Measurements from ENCODE around the gene CAMTA1. TPM values are rescaled to one million over a fixed set of nuclear protein-coding genes. Genes with fewer than 3 reads are reported as not detected.

Gene CAMTA1
- polyA plus RNA-seq, 1 donor (not counting 4 experiments of a cell fraction or from before 2014, with no cell fraction given): 51.4 TPM

DNA sequence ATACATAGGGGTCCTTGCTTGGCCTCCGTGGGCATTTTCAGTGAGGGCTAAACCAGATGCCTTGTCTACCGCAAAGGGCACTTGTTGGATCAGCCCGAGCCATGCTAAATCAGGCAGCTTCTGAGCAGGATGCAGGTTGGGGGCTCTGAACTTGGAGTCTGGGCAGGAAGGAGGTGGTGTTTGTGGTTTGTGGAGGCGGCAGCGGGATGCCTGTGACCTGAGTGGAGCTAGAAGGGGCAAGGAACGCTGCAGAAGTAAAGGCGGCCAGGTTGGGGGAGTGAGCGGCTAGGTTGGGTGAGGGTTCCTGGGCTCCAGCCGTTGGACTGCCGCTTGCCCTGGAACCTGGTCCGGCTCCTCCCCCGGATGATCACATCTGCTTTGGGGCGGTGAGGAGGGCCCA is 183.9 kb downstream of the CAMTA1 start:
- no peaks in the 10 kb centered on the region for H3K9me3 ChIP-seq (ENCODE audit: control insufficient read depth, low read depth, low read length)
- no peaks in the 10 kb centered on the region for H3K79me2 ChIP-seq (ENCODE audit: control insufficient read depth, insufficient read depth, low read length)
- H3K4me3 ChIP-seq (ENCODE audit: control insufficient read depth in 2 of 3, extremely low read depth in 1 of 3, insufficient read depth in 2 of 3, low read depth in 1 of 3, low read length in 3 of 3): no peak overlapping the region
- H3K27me3 ChIP-seq (ENCODE audit: control insufficient read depth, extremely low read depth, insufficient read depth, low read length): peaks cover 32% of the 10 kb centered on the region
- TF ChIP-seq, protein P1, sequence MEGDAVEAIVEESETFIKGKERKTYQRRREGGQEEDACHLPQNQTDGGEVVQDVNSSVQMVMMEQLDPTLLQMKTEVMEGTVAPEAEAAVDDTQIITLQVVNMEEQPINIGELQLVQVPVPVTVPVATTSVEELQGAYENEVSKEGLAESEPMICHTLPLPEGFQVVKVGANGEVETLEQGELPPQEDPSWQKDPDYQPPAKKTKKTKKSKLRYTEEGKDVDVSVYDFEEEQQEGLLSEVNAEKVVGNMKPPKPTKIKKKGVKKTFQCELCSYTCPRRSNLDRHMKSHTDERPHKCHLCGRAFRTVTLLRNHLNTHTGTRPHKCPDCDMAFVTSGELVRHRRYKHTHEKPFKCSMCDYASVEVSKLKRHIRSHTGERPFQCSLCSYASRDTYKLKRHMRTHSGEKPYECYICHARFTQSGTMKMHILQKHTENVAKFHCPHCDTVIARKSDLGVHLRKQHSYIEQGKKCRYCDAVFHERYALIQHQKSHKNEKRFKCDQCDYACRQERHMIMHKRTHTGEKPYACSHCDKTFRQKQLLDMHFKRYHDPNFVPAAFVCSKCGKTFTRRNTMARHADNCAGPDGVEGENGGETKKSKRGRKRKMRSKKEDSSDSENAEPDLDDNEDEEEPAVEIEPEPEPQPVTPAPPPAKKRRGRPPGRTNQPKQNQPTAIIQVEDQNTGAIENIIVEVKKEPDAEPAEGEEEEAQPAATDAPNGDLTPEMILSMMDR (optimal IDR thresholded peaks at IDR 0.05 in 1 of 3, IDR thresholded peaks at IDR 0.05 in 1 of 3, conservative IDR thresholded peaks at IDR 0.05 in 1 of 3; ENCODE audit: extremely low read depth in 1 of 3, insufficient read depth in 2 of 3, low read length in 3 of 3): no peak
- no peak for TF ChIP-seq EZH2 (IDR thresholded peaks at IDR 0.05; ENCODE audit: low read length)
- H3K27ac ChIP-seq (ENCODE audit: control insufficient read depth, insufficient read depth, low read length): no peak overlapping the region
- no peak overlapping the region for H3K9ac ChIP-seq (ENCODE audit: control insufficient read depth, extremely low read depth, insufficient read depth, low read length)
- H3K4me2 ChIP-seq (ENCODE audit: control insufficient read depth, extremely low read depth, insufficient read depth, low read depth, low read length): no peak overlapping the region
- no peaks in the 10 kb centered on the region for H3K36me3 ChIP-seq (ENCODE audit: control insufficient read depth in 2 of 2, extremely low read depth in 1 of 2, insufficient read depth in 2 of 2, low read length in 2 of 2)
- no peak for FAIRE-seq
- no peaks in the 10 kb centered on the region for H4K20me1 ChIP-seq (ENCODE audit: control insufficient read depth, extremely low read depth, insufficient read depth, low read length)
- DNase-seq (ENCODE audit: low read depth, low spot score): no peak
- H3K4me1 ChIP-seq (ENCODE audit: control insufficient read depth, extremely low read depth, insufficient read depth, low read length): peaks cover 8% of the 10 kb centered on the region
- dilution Hi-C loops (cut with MboI; ENCODE audit: extremely low pct_ligation_motif_present, low sequenced_read_pairs): no loop called here
- H3K9me1 ChIP-seq (ENCODE audit: control insufficient read depth, extremely low read depth, insufficient read depth, low read length): no peaks in the 10 kb centered on the region
- H2AFZ ChIP-seq (ENCODE audit: control insufficient read depth, low read length): no peak overlapping the region

GRCh38 chr1:6969762-6970161 is 184.5 kb downstream of the CAMTA1 start:
- H2AFZ ChIP-seq (ENCODE audit: control insufficient read depth, low read length): no peak overlapping the region
- H4K20me1 ChIP-seq (ENCODE audit: control insufficient read depth, extremely low read depth, insufficient read depth, low read length): no peaks in the 10 kb centered on the region
- DNase-seq (ENCODE audit: low read depth, low spot score) (no peak), FAIRE-seq (no peak)
- dilution Hi-C loops (cut with MboI; ENCODE audit: extremely low pct_ligation_motif_present, low sequenced_read_pairs): no loop called here
- H3K4me3 ChIP-seq (ENCODE audit: control insufficient read depth in 2 of 3, extremely low read depth in 1 of 3, insufficient read depth in 2 of 3, low read depth in 1 of 3, low read length in 3 of 3): no peak overlapping the region
- no peaks in the 10 kb centered on the region for H3K9me3 ChIP-seq (ENCODE audit: control insufficient read depth, low read depth, low read length)
- H3K9me1 ChIP-seq (ENCODE audit: control insufficient read depth, extremely low read depth, insufficient read depth, low read length): no peaks in the 10 kb centered on the region
- peaks cover 8% of the 10 kb centered on the region for H3K4me1 ChIP-seq (ENCODE audit: control insufficient read depth, extremely low read depth, insufficient read depth, low read length)
- no peaks in the 10 kb centered on the region for H3K36me3 ChIP-seq (ENCODE audit: control insufficient read depth in 2 of 2, extremely low read depth in 1 of 2, insufficient read depth in 2 of 2, low read length in 2 of 2)
- no peak for TF ChIP-seq EZH2 (IDR thresholded peaks at IDR 0.05; ENCODE audit: low read length)
- TF ChIP-seq, protein P1 (optimal IDR thresholded peaks at IDR 0.05 in 1 of 3, IDR thresholded peaks at IDR 0.05 in 1 of 3, conservative IDR thresholded peaks at IDR 0.05 in 1 of 3; ENCODE audit: extremely low read depth in 1 of 3, insufficient read depth in 2 of 3, low read length in 3 of 3): no peak
- H3K27ac ChIP-seq (ENCODE audit: control insufficient read depth, insufficient read depth, low read length): no peak overlapping the region
- H3K27me3 ChIP-seq (ENCODE audit: control insufficient read depth, extremely low read depth, insufficient read depth, low read length): peaks cover 32% of the 10 kb centered on the region
- H3K9ac ChIP-seq (ENCODE audit: control insufficient read depth, extremely low read depth, insufficient read depth, low read length): no peak overlapping the region
- no peak overlapping the region for H3K4me2 ChIP-seq (ENCODE audit: control insufficient read depth, extremely low read depth, insufficient read depth, low read depth, low read length)
- no peaks in the 10 kb centered on the region for H3K79me2 ChIP-seq (ENCODE audit: control insufficient read depth, insufficient read depth, low read length)

Measured in keratinocyte (primary cell).